DMS153 treated with DMSO at 0.1 percent for 48 hours (cell line): ENCODE data around the gene ERI3.
"Not testable (repeated sequence)": the region's sequence is repeated elsewhere in the genome, so short reads cannot be mapped to it uniquely, and the experiment has no call there.

Experiments used
- DNase-seq: peaks from one replicate; lab custom pipeline; 2025; ENCODE audit not compliant: unreplicated experiment; lab: John Stamatoyannopoulos, UW

Gene ERI3

GRCh38 chr1:44217809-44218410 is 137.1 kb downstream of the ERI3 start:
- peak; percentile 75 for DNase-seq

GRCh38 chr1:44213222-44214112 is 141.6 kb downstream of the ERI3 start, which contains the start of gene DMAP1:
TSS of gene DMAP1 (plus strand) at chr1:44213471. CDS start at chr1:44213754, 283 bp downstream.
- DNase-seq, result peak; percentile 89

- DNase-seq, result no peak
These were observed 142.5 kb downstream of the ERI3 start for GRCh38 chr1:44212355-44213221.

GRCh38 chr1:44210595-44210994 is 144.5 kb downstream of the ERI3 start:
- DNase-seq, result no peak

GRCh38 chr1:44208226-44208625 is 146.8 kb downstream of the ERI3 start:
- no peak for DNase-seq

GRCh38 chr1:44206545-44206944 is 148.5 kb downstream of the ERI3 start:
- DNase-seq, result not testable (repeated sequence)

- no peak for DNase-seq
These were observed 154.7 kb downstream of the ERI3 start for GRCh38 chr1:44200336-44200735.

- DNase-seq, result no peak
These were observed 180.4 kb downstream of the ERI3 start for GRCh38 chr1:44174630-44175029.
